Neural progenitor cell (in vitro differentiated cells): Measurements from ENCODE around the gene SEMA3D. TPM values are rescaled to one million over a fixed set of nuclear protein-coding genes. Genes with fewer than 3 reads are reported as not detected.

ENCODE experiments used
- DNase-seq: peaks from one replicate; pipeline ENCODE4 v3.0.0-alpha.2; 2016; ENCODE audit warnings: low spot score
- H2AFZ ChIP-seq: fragments of 200-600 bp; sonication (generic); replicated peaks from 2 replicates; pipeline ENCODE4 v1.6.1; 2016; ENCODE audit warnings: antibody characterized with exemption
- H3F3A ChIP-seq: fragments of 200-600 bp; sonication (generic); 2 replicates; pipeline ENCODE4 v1.6.1; 2016; ENCODE audit warnings: antibody characterized with exemption, low read depth
- H3K27ac ChIP-seq: fragments of 200-600 bp; sonication (generic); 2 replicates; pipeline ENCODE4 v1.5.1; 2016; ENCODE audit warnings: mild to moderate bottlenecking
- H3K27me3 ChIP-seq: fragments of 200-600 bp; sonication (generic); 2 replicates; pipeline ENCODE4 v1.6.1; 2016; ENCODE audit warnings: mild to moderate bottlenecking, moderate library complexity
- H3K36me3 ChIP-seq: fragments of 200-600 bp; sonication (generic); 2 replicates; pipeline ENCODE4 v1.5.1; 2016
- H3K4me1 ChIP-seq: fragments of 200-600 bp; sonication (generic); 2 replicates; pipeline ENCODE4 v1.6.1; 2016; ENCODE audit warnings: mixed run types
- H3K4me2 ChIP-seq: fragments of 200-600 bp; sonication (generic); 2 replicates; pipeline ENCODE4 v1.6.1; 2016
- H3K4me3 ChIP-seq: fragments of 200-600 bp; sonication (generic); 2 replicates; pipeline ENCODE4 v1.5.1; 2016
- H3K79me2 ChIP-seq: fragments of 200-600 bp; sonication (generic); 2 replicates; pipeline ENCODE4 v1.6.1; 2016; ENCODE audit warnings: low read depth
- H3K9ac ChIP-seq: fragments of 200-600 bp; sonication (generic); 2 replicates; pipeline ENCODE4 v1.6.1; 2016
- H3K9me3 ChIP-seq: fragments of 200-600 bp; sonication (generic); 2 replicates; pipeline ENCODE4 v1.5.1; 2016; ENCODE audit warnings: low read depth
- H4K20me1 ChIP-seq: fragments of 200-600 bp; sonication (generic); 2 replicates; pipeline ENCODE4 v1.6.1; 2016; ENCODE audit warnings: low read depth
- H3K27ac Mint-ChIP-seq: 3 replicates; pipeline ENCODE4 v1.8.0; 2021; ENCODE audit warnings: mixed read lengths
- H3K27me3 Mint-ChIP-seq: 2 replicates; pipeline ENCODE4 v1.8.0; 2022; ENCODE audit warnings: low read depth, mild to moderate bottlenecking, inconsistent platforms, moderate library complexity, mixed read lengths; ENCODE audit not compliant: insufficient read depth
- H3K36me3 Mint-ChIP-seq: 3 replicates; pipeline ENCODE4 v1.8.0; 2021; ENCODE audit warnings: mixed read lengths
- H3K4me1 Mint-ChIP-seq: 3 replicates; pipeline ENCODE4 v1.8.0; 2021; ENCODE audit warnings: mixed read lengths
- H3K4me3 Mint-ChIP-seq: 3 replicates; pipeline ENCODE4 v1.8.0; 2021; ENCODE audit warnings: mild to moderate bottlenecking, moderate library complexity, mixed read lengths
- H3K9me3 Mint-ChIP-seq: 3 replicates; pipeline ENCODE4 v1.8.0; 2020; ENCODE audit warnings: mixed read lengths
- EZH2 ChIP-seq: fragments of 200-600 bp; sonication (generic); IDR thresholded peaks from 2 replicates; pipeline ENCODE4 v1.6.1; 2017; ENCODE audit warnings: antibody characterized with exemption, mild to moderate bottlenecking, moderate library complexity
- EZH2phosphoT487 ChIP-seq: fragments of 200-600 bp; sonication (generic); IDR thresholded peaks from 2 replicates; pipeline ENCODE4 v1.6.1; 2017; ENCODE audit warnings: antibody characterized with exemption
- total RNA-seq: library from RNA; depleted of rRNA; stranded (reverse); fragments of >200 nt; gene quantifications from 2 replicates; pipeline ENCODE4 v1.2.3, GENCODE V29; 2015; ENCODE audit warnings: low replicate concordance
- TF ChIP-seq, protein P1 (sequence below): fragments of 200-600 bp; sonication (generic); IDR thresholded peaks from 2 replicates; pipeline ENCODE4 v1.5.1; 2017; ENCODE audit warnings: antibody characterized with exemption, mild to moderate bottlenecking

The SEMA3D gene
- total RNA-seq, 1 donor from 2014 or later, result 0.99 TPM

DNA sequence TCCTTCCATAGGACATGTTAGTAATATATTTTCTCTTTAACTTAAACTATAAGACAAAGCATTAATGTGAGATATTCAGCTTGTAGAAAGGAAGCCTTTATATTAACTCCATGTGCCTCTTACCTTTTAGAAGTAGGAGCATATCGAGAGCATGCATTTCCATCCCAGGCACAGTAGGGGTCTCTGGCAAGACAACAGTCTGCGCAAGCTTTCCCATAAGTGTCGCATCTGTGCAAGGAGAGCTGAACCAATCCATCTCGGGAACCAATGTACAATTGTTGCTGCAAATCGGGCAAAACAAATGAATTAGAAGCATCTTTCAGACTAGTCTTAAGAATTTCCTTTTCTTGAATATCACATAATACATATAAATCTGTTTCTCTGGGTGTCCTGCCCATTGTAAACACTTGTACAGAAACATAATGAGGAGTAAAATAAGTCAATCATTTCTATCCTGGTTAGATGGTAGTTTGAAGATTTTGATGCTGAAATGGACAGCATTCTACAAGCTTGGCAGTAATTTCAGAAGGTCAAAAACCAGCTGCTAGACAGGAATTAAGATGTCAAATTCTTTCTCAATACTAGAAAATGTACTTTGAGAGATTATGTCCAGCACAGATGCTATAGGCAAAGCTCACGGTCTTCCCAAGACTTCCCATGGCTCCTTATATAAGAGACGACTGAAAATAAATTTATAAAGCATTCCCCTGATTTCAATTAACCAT lies 171.8 kb downstream of the SEMA3D start:
- Histone ChIP-seq H3K9ac (no peak overlapping the region), H3K27ac (no peak overlapping the region), H2AFZ (no peak overlapping the region), H3K36me3 (no peaks in the 10 kb centered on the region), H4K20me1 (no peaks in the 10 kb centered on the region), H3K4me1 (peaks cover 17% of the 10 kb centered on the region), H3K4me2 (no peak overlapping the region), H3K4me3 (no peak overlapping the region), H3K9me3 (no peaks in the 10 kb centered on the region), H3K27me3 (no peaks in the 10 kb centered on the region), H3F3A (no peaks in the 10 kb centered on the region), H3K79me2 (no peaks in the 10 kb centered on the region)
- Mint-ChIP-seq H3K4me3 (peak overlapping the region; percentile 61), H3K4me1 (peaks cover 13% of the 10 kb centered on the region), H3K9me3 (no peaks in the 10 kb centered on the region), H3K36me3 (no peaks in the 10 kb centered on the region), H3K27me3 (no peaks in the 10 kb centered on the region), H3K27ac (no peak overlapping the region)
- DNase-seq, result peak; percentile 47
- TF ChIP-seq, protein P1, sequence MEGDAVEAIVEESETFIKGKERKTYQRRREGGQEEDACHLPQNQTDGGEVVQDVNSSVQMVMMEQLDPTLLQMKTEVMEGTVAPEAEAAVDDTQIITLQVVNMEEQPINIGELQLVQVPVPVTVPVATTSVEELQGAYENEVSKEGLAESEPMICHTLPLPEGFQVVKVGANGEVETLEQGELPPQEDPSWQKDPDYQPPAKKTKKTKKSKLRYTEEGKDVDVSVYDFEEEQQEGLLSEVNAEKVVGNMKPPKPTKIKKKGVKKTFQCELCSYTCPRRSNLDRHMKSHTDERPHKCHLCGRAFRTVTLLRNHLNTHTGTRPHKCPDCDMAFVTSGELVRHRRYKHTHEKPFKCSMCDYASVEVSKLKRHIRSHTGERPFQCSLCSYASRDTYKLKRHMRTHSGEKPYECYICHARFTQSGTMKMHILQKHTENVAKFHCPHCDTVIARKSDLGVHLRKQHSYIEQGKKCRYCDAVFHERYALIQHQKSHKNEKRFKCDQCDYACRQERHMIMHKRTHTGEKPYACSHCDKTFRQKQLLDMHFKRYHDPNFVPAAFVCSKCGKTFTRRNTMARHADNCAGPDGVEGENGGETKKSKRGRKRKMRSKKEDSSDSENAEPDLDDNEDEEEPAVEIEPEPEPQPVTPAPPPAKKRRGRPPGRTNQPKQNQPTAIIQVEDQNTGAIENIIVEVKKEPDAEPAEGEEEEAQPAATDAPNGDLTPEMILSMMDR, result peak; percentile 23
- TF ChIP-seq EZH2phosphoT487, result no peak
- TF ChIP-seq EZH2, result no peak

DNA sequence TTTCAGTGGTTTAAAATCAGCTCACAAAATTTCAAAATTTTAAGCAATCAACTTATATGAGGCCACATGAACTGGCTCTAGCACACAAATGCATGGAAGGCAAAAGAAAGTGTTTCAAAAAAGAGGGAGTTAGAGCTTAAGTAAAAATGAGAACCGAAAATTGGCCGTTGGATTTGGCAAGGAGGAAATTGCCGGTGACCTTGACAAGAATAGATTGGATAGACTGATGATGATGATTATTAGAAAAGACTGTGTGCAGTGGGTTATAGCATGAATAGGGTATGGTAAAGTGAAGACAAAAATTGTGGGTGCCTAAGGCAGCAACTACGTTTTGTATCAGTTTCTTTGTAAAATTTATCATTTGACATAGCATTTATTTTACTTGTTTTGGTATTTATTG lies 175.7 kb downstream of the SEMA3D start:
- no peaks in the 10 kb centered on the region for H3K9me3 ChIP-seq
- H3K4me2 ChIP-seq, result no peak overlapping the region
- H3K4me3 Mint-ChIP-seq, result no peak overlapping the region
- H3F3A ChIP-seq, result no peaks in the 10 kb centered on the region
- no peak for DNase-seq
- H3K9me3 Mint-ChIP-seq, result no peaks in the 10 kb centered on the region
- H3K36me3 ChIP-seq, result no peaks in the 10 kb centered on the region
- H3K4me3 ChIP-seq, result no peak overlapping the region
- TF ChIP-seq, protein P1, result no peak
- TF ChIP-seq EZH2phosphoT487 (no peak), EZH2 (no peak)
- no peaks in the 10 kb centered on the region for H3K27me3 ChIP-seq
- H4K20me1 ChIP-seq, result no peaks in the 10 kb centered on the region
- peaks cover 11% of the 10 kb centered on the region for H3K4me1 Mint-ChIP-seq
- H3K4me1 ChIP-seq, result peaks cover 6% of the 10 kb centered on the region
- H3K27ac Mint-ChIP-seq, result no peak overlapping the region
- H2AFZ ChIP-seq, result no peak overlapping the region
- no peak overlapping the region for H3K9ac ChIP-seq
- H3K79me2 ChIP-seq, result no peaks in the 10 kb centered on the region
- H3K36me3 Mint-ChIP-seq, result peaks cover 2% of the 10 kb centered on the region
- no peak overlapping the region for H3K27ac ChIP-seq
- H3K27me3 Mint-ChIP-seq, result no peaks in the 10 kb centered on the region

DNA sequence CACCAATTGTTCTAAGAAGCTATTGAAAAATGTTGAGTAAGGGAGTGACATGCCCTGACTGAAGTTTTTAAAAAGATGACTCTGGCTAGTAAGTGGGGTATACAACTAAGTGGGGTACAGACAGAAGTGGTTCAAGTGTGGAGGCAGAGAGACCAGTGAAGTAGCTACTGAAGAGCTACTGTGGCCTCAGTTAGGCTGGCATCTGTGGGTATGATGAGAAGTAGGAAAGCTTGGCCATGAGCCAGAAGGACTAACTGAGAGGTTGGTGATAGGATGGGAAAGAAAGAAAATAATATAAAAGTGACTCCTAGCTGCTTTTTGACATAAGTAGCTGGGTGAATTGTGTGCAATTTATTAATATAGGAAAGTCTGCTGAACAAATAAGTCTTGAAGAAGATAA lies 176.6 kb downstream of the SEMA3D start:
- DNase-seq, result no peak
- Histone ChIP-seq H2AFZ (no peak overlapping the region), H3K27me3 (no peaks in the 10 kb centered on the region), H3F3A (no peaks in the 10 kb centered on the region), H3K4me2 (no peak overlapping the region), H4K20me1 (no peaks in the 10 kb centered on the region), H3K4me3 (no peak overlapping the region), H3K27ac (no peak overlapping the region), H3K36me3 (no peaks in the 10 kb centered on the region), H3K9ac (no peak overlapping the region), H3K9me3 (no peaks in the 10 kb centered on the region), H3K4me1 (peaks cover 6% of the 10 kb centered on the region), H3K79me2 (no peaks in the 10 kb centered on the region)
- peaks cover 2% of the 10 kb centered on the region for H3K36me3 Mint-ChIP-seq
- H3K4me3 Mint-ChIP-seq, result no peak overlapping the region
- TF ChIP-seq, protein P1, result no peak
- TF ChIP-seq EZH2 (no peak), EZH2phosphoT487 (no peak)
- H3K9me3 Mint-ChIP-seq, result no peaks in the 10 kb centered on the region
- no peak overlapping the region for H3K27ac Mint-ChIP-seq
- H3K27me3 Mint-ChIP-seq, result no peaks in the 10 kb centered on the region
- peaks cover 7% of the 10 kb centered on the region for H3K4me1 Mint-ChIP-seq
